ENCODE results near the gene MAP4K5.

GRCh38 chr14:50541159-50541567, 8.8 kb upstream of the MAP4K5 start:
- TF ChIP-seq SREBF2 (IDR thresholded peaks at IDR 0.05) = no peak
- no peak for TF ChIP-seq CTCF (IDR thresholded peaks at IDR 0.05)
- TF ChIP-seq EP300 (IDR thresholded peaks at IDR 0.05) = no peak
- TF ChIP-seq RAD21 (conservative IDR thresholded peaks at IDR 0.05 in 1 of 2, IDR thresholded peaks at IDR 0.05 in 1 of 2) = no peak
- no peak for TF ChIP-seq CHD4 (IDR thresholded peaks at IDR 0.05; ENCODE audit: borderline replicate concordance)
- no peak for TF ChIP-seq ELK1 (IDR thresholded peaks at IDR 0.05; ENCODE audit: low read depth, low read length)
- no peak for TF ChIP-seq POLR2A (IDR thresholded peaks at IDR 0.05; ENCODE audit: low read length)

Measured in A549 (cell line).